Activated CD4-positive, alpha-beta T cell treated with anti-CD3 and anti-CD28 coated beads for 36 hours (primary cell): ENCODE measurements around the gene GALNTL6. TPM values are rescaled to one million over a fixed set of nuclear protein-coding genes. Genes with fewer than 3 reads are reported as not detected.

ENCODE experiments used
- ATAC-seq: fragments of 200-7000 bp; cut with Tn5 transposase; one replicate; pipeline ENCODE4 v1.10.0; 2021; ENCODE audit warnings: mild to moderate bottlenecking, moderate library complexity
- CTCF ChIA-PET: fragments of 350-600 bp; sonication (Branson Sonifier 250); formaldehyde crosslinking; loops from one replicate; lab custom pipeline; 2021; ENCODE audit warnings: antibody characterized with exemption; lab: Charles Lee
- POLR2A ChIA-PET: fragments of 350-600 bp; sonication (Branson Sonifier 250); formaldehyde crosslinking; loops from one replicate; lab custom pipeline; 2021; ENCODE audit warnings: antibody characterized with exemption, inconsistent platforms; lab: Charles Lee
- DNase-seq: peaks from one replicate; pipeline ENCODE4 v3.0.0-alpha.2; 2020
- H3K27ac Mint-ChIP-seq: one replicate; pipeline ENCODE4 v1.8.0; 2021; ENCODE audit warnings: mixed read lengths
- H3K27me3 Mint-ChIP-seq: one replicate; pipeline ENCODE4 v1.8.0; 2021; ENCODE audit warnings: mixed read lengths
- H3K36me3 Mint-ChIP-seq: one replicate; pipeline ENCODE4 v1.8.0; 2021; ENCODE audit warnings: low read depth, mixed read lengths
- H3K4me1 Mint-ChIP-seq: one replicate; pipeline ENCODE4 v1.8.0; 2021; ENCODE audit warnings: mixed read lengths
- H3K4me3 Mint-ChIP-seq: one replicate; pipeline ENCODE4 v1.8.0; 2021; ENCODE audit warnings: mild to moderate bottlenecking, moderate library complexity, mixed read lengths
- H3K9me3 Mint-ChIP-seq: one replicate; pipeline ENCODE4 v1.8.0; 2021; ENCODE audit warnings: low read depth, mixed read lengths
- intact Hi-C, 2 experiments: fragments of 100-400 bp; cut with DNase I in 1 of 2; cut with micrococcal nuclease in 1 of 2; formaldehyde crosslinking; loops; one replicate each; pipeline versions ENCODE4 v1.14.2 to v1.15.1; 2022 to 2024; cut with DNase I, micrococcal nuclease
- total RNA-seq, 2 experiments: library from RNA; stranded (reverse); gene quantifications; one replicate each; pipeline ENCODE4 v1.2.3, GENCODE V29; 2021

Gene GALNTL6
- total RNA-seq, 2 experiments from 2014 or later = not detected

- intact Hi-C loops = no loop called here
- no peaks in the 10 kb centered on the region for H3K9me3 Mint-ChIP-seq
- no peaks in the 10 kb centered on the region for H3K27me3 Mint-ChIP-seq
- ATAC-seq (no peak), DNase-seq (no peak)
- H3K36me3 Mint-ChIP-seq = no peaks in the 10 kb centered on the region
- no peak overlapping the region for H3K27ac Mint-ChIP-seq
- POLR2A ChIA-PET = no interaction called here
- H3K4me3 Mint-ChIP-seq = no peak overlapping the region
- no peaks in the 10 kb centered on the region for H3K4me1 Mint-ChIP-seq
- CTCF ChIA-PET = no interaction called here
Observed at GRCh38 chr4:172129593-172129992, 316.4 kb downstream of the GALNTL6 start.

- DNase-seq = no peak
- Mint-ChIP-seq H3K9me3 (no peaks in the 10 kb centered on the region), H3K36me3 (no peaks in the 10 kb centered on the region), H3K4me3 (no peak overlapping the region), H3K4me1 (no peaks in the 10 kb centered on the region), H3K27me3 (no peaks in the 10 kb centered on the region), H3K27ac (no peak overlapping the region)
- POLR2A ChIA-PET = no interaction called here
- ATAC-seq = no peak
- intact Hi-C loops = no loop called here
- CTCF ChIA-PET = interaction anchor here (1.2 kb wide), 1 partner anchor 328 kb away, joined by 3 read pairs; no protein-coding TSS in a partner anchor
Observed at GRCh38 chr4:172134521-172134920, 321.3 kb downstream of the GALNTL6 start.

GRCh38 chr4:172141025-172141424, 327.8 kb downstream of the GALNTL6 start:
- Mint-ChIP-seq H3K36me3 (no peaks in the 10 kb centered on the region), H3K4me1 (no peaks in the 10 kb centered on the region), H3K9me3 (no peaks in the 10 kb centered on the region), H3K27me3 (no peaks in the 10 kb centered on the region), H3K27ac (no peak overlapping the region), H3K4me3 (no peak overlapping the region)
- CTCF ChIA-PET = no interaction called here
- ATAC-seq (no peak), DNase-seq (no peak)
- POLR2A ChIA-PET = no interaction called here
- intact Hi-C loops = no loop called here

- POLR2A ChIA-PET = no interaction called here
- no peak for DNase-seq
- Mint-ChIP-seq H3K9me3 (no peaks in the 10 kb centered on the region), H3K27me3 (no peaks in the 10 kb centered on the region), H3K4me1 (no peaks in the 10 kb centered on the region), H3K36me3 (no peaks in the 10 kb centered on the region), H3K4me3 (no peak overlapping the region), H3K27ac (no peak overlapping the region)
- CTCF ChIA-PET = no interaction called here
- ATAC-seq = no peak
- intact Hi-C loops = no loop called here
Observed at GRCh38 chr4:172142281-172142741, 329.1 kb downstream of the GALNTL6 start.

- intact Hi-C loops = no loop called here
- no peaks in the 10 kb centered on the region for H3K9me3 Mint-ChIP-seq
- ChIA-PET POLR2A (no interaction called here), CTCF (no interaction called here)
- H3K4me1 Mint-ChIP-seq = no peaks in the 10 kb centered on the region
- H3K27ac Mint-ChIP-seq = no peak overlapping the region
- H3K36me3 Mint-ChIP-seq = no peaks in the 10 kb centered on the region
- H3K4me3 Mint-ChIP-seq = no peak overlapping the region
- DNase-seq (no peak), ATAC-seq (no peak)
- no peaks in the 10 kb centered on the region for H3K27me3 Mint-ChIP-seq
Observed at GRCh38 chr4:172143605-172144314, 330.6 kb downstream of the GALNTL6 start.

- Mint-ChIP-seq H3K36me3 (no peaks in the 10 kb centered on the region), H3K27ac (no peak overlapping the region), H3K27me3 (no peaks in the 10 kb centered on the region), H3K4me1 (no peaks in the 10 kb centered on the region), H3K4me3 (no peak overlapping the region), H3K9me3 (no peaks in the 10 kb centered on the region)
- ATAC-seq (no peak), DNase-seq (no peak)
- intact Hi-C loops = no loop called here
- ChIA-PET POLR2A (no interaction called here), CTCF (no interaction called here)
Observed at GRCh38 chr4:172147687-172148086, 334.5 kb downstream of the GALNTL6 start.

- Mint-ChIP-seq H3K27me3 (no peaks in the 10 kb centered on the region), H3K27ac (no peak overlapping the region), H3K36me3 (no peaks in the 10 kb centered on the region), H3K4me1 (no peaks in the 10 kb centered on the region), H3K4me3 (no peak overlapping the region), H3K9me3 (no peaks in the 10 kb centered on the region)
- no peak for DNase-seq
- ChIA-PET POLR2A (no interaction called here), CTCF (no interaction called here)
- intact Hi-C loops = no loop called here
- ATAC-seq = no peak
Observed at GRCh38 chr4:172149329-172149728, 336.1 kb downstream of the GALNTL6 start.

- H3K4me1 Mint-ChIP-seq = no peaks in the 10 kb centered on the region
- H3K27ac Mint-ChIP-seq = no peak overlapping the region
- H3K36me3 Mint-ChIP-seq = no peaks in the 10 kb centered on the region
- H3K27me3 Mint-ChIP-seq = no peaks in the 10 kb centered on the region
- ATAC-seq = no peak
- intact Hi-C loops = no loop called here
- no peaks in the 10 kb centered on the region for H3K9me3 Mint-ChIP-seq
- CTCF ChIA-PET = no interaction called here
- POLR2A ChIA-PET = no interaction called here
- no peak for DNase-seq
- H3K4me3 Mint-ChIP-seq = no peak overlapping the region
Observed at GRCh38 chr4:172152284-172152683, 339.1 kb downstream of the GALNTL6 start.

- H3K4me3 Mint-ChIP-seq = no peak overlapping the region
- CTCF ChIA-PET = interaction anchor here (0.6 kb wide), 1 partner anchor 135 kb away, joined by 3 read pairs; no protein-coding TSS in a partner anchor
- POLR2A ChIA-PET = no interaction called here
- ATAC-seq = no peak
- no peaks in the 10 kb centered on the region for H3K9me3 Mint-ChIP-seq
- H3K27me3 Mint-ChIP-seq = no peaks in the 10 kb centered on the region
- H3K4me1 Mint-ChIP-seq = no peaks in the 10 kb centered on the region
- intact Hi-C loops = no loop called here
- DNase-seq = no peak
- H3K36me3 Mint-ChIP-seq = no peaks in the 10 kb centered on the region
- H3K27ac Mint-ChIP-seq = no peak overlapping the region
Observed at GRCh38 chr4:172153719-172154118, 340.5 kb downstream of the GALNTL6 start.

- no peaks in the 10 kb centered on the region for H3K27me3 Mint-ChIP-seq
- no peak overlapping the region for H3K27ac Mint-ChIP-seq
- no peaks in the 10 kb centered on the region for H3K4me1 Mint-ChIP-seq
- ChIA-PET POLR2A (no interaction called here), CTCF (no interaction called here)
- intact Hi-C loops = no loop called here
- no peak for ATAC-seq
- H3K36me3 Mint-ChIP-seq = no peaks in the 10 kb centered on the region
- no peak for DNase-seq
- no peak overlapping the region for H3K4me3 Mint-ChIP-seq
- no peaks in the 10 kb centered on the region for H3K9me3 Mint-ChIP-seq
Observed at GRCh38 chr4:172155838-172156345, 342.7 kb downstream of the GALNTL6 start.

GRCh38 chr4:172157946-172158345, 344.7 kb downstream of the GALNTL6 start:
- Mint-ChIP-seq H3K4me1 (no peaks in the 10 kb centered on the region), H3K4me3 (no peak overlapping the region), H3K27ac (no peak overlapping the region), H3K27me3 (no peaks in the 10 kb centered on the region), H3K36me3 (no peaks in the 10 kb centered on the region), H3K9me3 (no peaks in the 10 kb centered on the region)
- no peak for DNase-seq
- no peak for ATAC-seq
- CTCF ChIA-PET = no interaction called here
- intact Hi-C loops = no loop called here
- POLR2A ChIA-PET = no interaction called here

- Mint-ChIP-seq H3K9me3 (no peaks in the 10 kb centered on the region), H3K4me1 (no peaks in the 10 kb centered on the region), H3K4me3 (no peak overlapping the region), H3K36me3 (no peaks in the 10 kb centered on the region), H3K27me3 (no peaks in the 10 kb centered on the region), H3K27ac (no peak overlapping the region)
- ATAC-seq (no peak), DNase-seq (no peak)
- intact Hi-C loops = no loop called here
- CTCF ChIA-PET = no interaction called here
- POLR2A ChIA-PET = no interaction called here
Observed at GRCh38 chr4:172163215-172163614, 350.0 kb downstream of the GALNTL6 start.
